HG02642 (cell line): ENCODE data around the gene METTL22.

Experiments
- ATAC-seq: cut with Tn5 transposase; IDR thresholded peaks from one replicate; pipeline ENCODE4 v1.9.1; 2021; ENCODE audit warnings: mild to moderate bottlenecking; ENCODE audit not compliant: unreplicated experiment, poor library complexity

The METTL22 gene

GRCh38 chr16:8621572-8622314 is at the start of gene METTL22:
TSS of gene METTL22 (plus strand) at chr16:8621698. CDS start at chr16:8625666, 3,968 bp downstream.
- ATAC-seq = peak; percentile 93

- ATAC-seq = no peak
Measured at GRCh38 chr16:8572063-8572918, 49.2 kb upstream of the METTL22 start.

GRCh38 chr16:8572919-8573724 is 48.4 kb upstream of the METTL22 start:
- no peak for ATAC-seq

GRCh38 chr16:8575399-8575798 is 46.1 kb upstream of the METTL22 start:
- ATAC-seq = no peak

- no peak for ATAC-seq
Measured at GRCh38 chr16:8576141-8577004, 45.1 kb upstream of the METTL22 start.

- no peak for ATAC-seq
Measured at GRCh38 chr16:8577678-8578304, 43.7 kb upstream of the METTL22 start.

- ATAC-seq = no peak
Measured at GRCh38 chr16:8579559-8579958, 41.9 kb upstream of the METTL22 start.

GRCh38 chr16:8581831-8582580 is 39.5 kb upstream of the METTL22 start:
- ATAC-seq = no peak

- ATAC-seq = no peak
Measured at GRCh38 chr16:8583199-8583598, 38.3 kb upstream of the METTL22 start.

- no peak for ATAC-seq
Measured at GRCh38 chr16:8583732-8584131, 37.8 kb upstream of the METTL22 start.

GRCh38 chr16:8585041-8585440 is 36.5 kb upstream of the METTL22 start:
- ATAC-seq = no peak

GRCh38 chr16:8585857-8586256 is 35.6 kb upstream of the METTL22 start:
- ATAC-seq = no peak

GRCh38 chr16:8587065-8587464 is 34.4 kb upstream of the METTL22 start:
- no peak for ATAC-seq

GRCh38 chr16:8588682-8589056 is 32.8 kb upstream of the METTL22 start:
- no peak for ATAC-seq

- no peak for ATAC-seq
Measured at GRCh38 chr16:8589057-8589899, 32.2 kb upstream of the METTL22 start.

- no peak for ATAC-seq
Measured at GRCh38 chr16:8589900-8590688, 31.4 kb upstream of the METTL22 start, which contains the start of gene TMEM114. TSS of gene TMEM114 (minus strand) at chr16:8590511. CDS start at chr16:8589838, 673 bp downstream.

- no peak for ATAC-seq
Measured at GRCh38 chr16:8590811-8591210, 30.7 kb upstream of the METTL22 start.
